ENCODE measurements around the gene MMEL1. TPM values are rescaled to one million over a fixed set of nuclear protein-coding genes. Genes with fewer than 3 reads are reported as not detected.

The MMEL1 gene
- total and polyA plus RNA-seq, 7 donors = 0.66 to 37.2 (median 4.2) TPM; not detected in 1

GRCh38 chr1:2604844-2605508, 27.8 kb downstream of the MMEL1 start:
- TF ChIP-seq, protein P1, sequence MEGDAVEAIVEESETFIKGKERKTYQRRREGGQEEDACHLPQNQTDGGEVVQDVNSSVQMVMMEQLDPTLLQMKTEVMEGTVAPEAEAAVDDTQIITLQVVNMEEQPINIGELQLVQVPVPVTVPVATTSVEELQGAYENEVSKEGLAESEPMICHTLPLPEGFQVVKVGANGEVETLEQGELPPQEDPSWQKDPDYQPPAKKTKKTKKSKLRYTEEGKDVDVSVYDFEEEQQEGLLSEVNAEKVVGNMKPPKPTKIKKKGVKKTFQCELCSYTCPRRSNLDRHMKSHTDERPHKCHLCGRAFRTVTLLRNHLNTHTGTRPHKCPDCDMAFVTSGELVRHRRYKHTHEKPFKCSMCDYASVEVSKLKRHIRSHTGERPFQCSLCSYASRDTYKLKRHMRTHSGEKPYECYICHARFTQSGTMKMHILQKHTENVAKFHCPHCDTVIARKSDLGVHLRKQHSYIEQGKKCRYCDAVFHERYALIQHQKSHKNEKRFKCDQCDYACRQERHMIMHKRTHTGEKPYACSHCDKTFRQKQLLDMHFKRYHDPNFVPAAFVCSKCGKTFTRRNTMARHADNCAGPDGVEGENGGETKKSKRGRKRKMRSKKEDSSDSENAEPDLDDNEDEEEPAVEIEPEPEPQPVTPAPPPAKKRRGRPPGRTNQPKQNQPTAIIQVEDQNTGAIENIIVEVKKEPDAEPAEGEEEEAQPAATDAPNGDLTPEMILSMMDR (IDR thresholded peaks at IDR 0.05) = no peak
- Histone ChIP-seq H3K27me3 (peaks cover 0 to 49% (median 11%) of the 10 kb centered on the region in 3 donors), H3K27ac (no peak overlapping the region), H3K36me3 (no peaks in the 10 kb centered on the region), H3K9me3 (peaks cover 0 to 7% (median 0%) of the 10 kb centered on the region in 4 donors), H3K4me1 (peaks cover 0 to 5% (median 0%) of the 10 kb centered on the region in 4 donors), H3K4me3 (no peak overlapping the region)
- no peak for DNase-seq
- WGBS, 2 donors = 80 to 85% methylated on average over 14 of the region's 14 CpGs
- intact Hi-C loops (cut with DNase I) = no loop called here

DNA sequence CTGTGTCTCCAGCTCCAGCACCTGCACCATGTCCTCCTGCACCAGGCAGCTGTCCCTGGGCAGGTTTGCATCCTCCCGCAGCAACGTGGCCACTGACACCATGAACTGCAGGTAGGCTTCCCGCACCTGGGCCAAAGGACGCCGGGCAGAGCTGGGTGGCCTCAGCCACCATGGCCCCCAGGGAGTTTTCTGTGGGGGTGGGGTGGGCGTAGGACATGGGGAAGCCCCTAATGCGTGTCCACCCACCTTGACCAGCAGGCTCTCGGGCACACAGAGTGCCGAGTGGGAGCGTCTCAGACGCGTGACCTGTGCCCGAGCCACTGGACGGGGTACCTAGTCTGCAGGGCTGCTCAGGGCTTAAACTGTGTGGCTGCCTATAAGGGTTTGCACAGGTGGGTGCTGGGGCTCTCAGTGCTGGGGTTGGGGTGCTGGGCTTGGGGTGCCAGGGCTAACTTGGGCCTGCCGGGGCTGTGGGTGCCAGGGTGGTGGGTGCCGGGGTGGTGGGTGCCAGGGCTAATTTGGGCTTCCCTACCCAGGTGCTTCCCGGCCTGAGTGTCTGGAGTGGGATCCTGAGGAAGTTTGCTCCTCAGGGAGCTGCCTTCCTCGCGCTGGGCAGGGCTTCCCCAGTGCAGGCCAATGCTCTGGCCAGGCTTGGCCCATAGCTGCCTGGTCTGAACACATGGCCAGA, 28.5 kb downstream of the MMEL1 start:
- 89% methylated on average over 19 of the region's 19 CpGs for WGBS, 2 donors
- no peaks in the 10 kb centered on the region for H3K36me3 ChIP-seq
- TF ChIP-seq POLR2A (IDR thresholded peaks at IDR 0.05) (no peak), POLR2AphosphoS5 (IDR thresholded peaks at IDR 0.05) (no peak), EP300 (IDR thresholded peaks at IDR 0.05) (no peak)
- TF ChIP-seq, protein P1 (IDR thresholded peaks at IDR 0.05) = no peak
- peaks cover 0 to 5% (median 0%) of the 10 kb centered on the region in 4 donors for H3K4me1 ChIP-seq
- peaks cover 0 to 7% (median 0%) of the 10 kb centered on the region in 4 donors for H3K9me3 ChIP-seq
- H3K4me3 ChIP-seq = no peak overlapping the region
- no peak overlapping the region for H3K27ac ChIP-seq
- DNase-seq = no peak
- peaks cover 0 to 46% (median 11%) of the 10 kb centered on the region in 3 donors for H3K27me3 ChIP-seq
- intact Hi-C loops (cut with DNase I) = no loop called here

GRCh38 chr1:2603521-2604155, 29.2 kb downstream of the MMEL1 start:
- TF ChIP-seq POLR2AphosphoS5 (IDR thresholded peaks at IDR 0.05) (no peak), EP300 (IDR thresholded peaks at IDR 0.05) (no peak), POLR2A (IDR thresholded peaks at IDR 0.05) (no peak)
- TF ChIP-seq, protein P1 (IDR thresholded peaks at IDR 0.05) = no peak
- WGBS, 2 donors = 81 to 88% methylated on average over 25 of the region's 25 CpGs
- Histone ChIP-seq H3K27ac (no peak overlapping the region), H3K36me3 (no peaks in the 10 kb centered on the region), H3K27me3 (peaks cover 0 to 46% (median 11%) of the 10 kb centered on the region in 3 donors), H3K4me3 (no peak overlapping the region), H3K9me3 (peaks cover 0 to 8% (median 1%) of the 10 kb centered on the region in 4 donors), H3K4me1 (peaks cover 0 to 5% (median 0%) of the 10 kb centered on the region in 4 donors)
- DNase-seq = no peak
- intact Hi-C loops (cut with DNase I) = no loop called here

- TF ChIP-seq POLR2AphosphoS5 (IDR thresholded peaks at IDR 0.05) = no peak
- no peak for TF ChIP-seq POLR2A (IDR thresholded peaks at IDR 0.05)
- TF ChIP-seq, protein P1 (IDR thresholded peaks at IDR 0.05) = no peak
- no peak for TF ChIP-seq EP300 (IDR thresholded peaks at IDR 0.05)
- DNase-seq = no peak
- 83 to 84% methylated on average over 18 of the region's 18 CpGs for WGBS, 2 donors
- H3K9me3 ChIP-seq = peaks cover 0 to 9% (median 2%) of the 10 kb centered on the region in 4 donors
- H3K27ac ChIP-seq = no peak overlapping the region
- H3K4me1 ChIP-seq = peaks cover 0 to 5% (median 0%) of the 10 kb centered on the region in 4 donors
- H3K27me3 ChIP-seq = peaks cover 0 to 46% (median 11%) of the 10 kb centered on the region in 3 donors
- intact Hi-C loops (cut with DNase I) = no loop called here
- H3K36me3 ChIP-seq = no peaks in the 10 kb centered on the region
- H3K4me3 ChIP-seq = no peak overlapping the region
Observed at GRCh38 chr1:2602866-2603520, 29.8 kb downstream of the MMEL1 start.

Data from sigmoid colon (tissue), 7 donors.